Central memory CD8-positive, alpha-beta T cell (primary cell): ENCODE data around the gene ZSCAN23.

Source experiments
- ATAC-seq: fragments of 150-1000 bp; cut with Tn5 transposase; replicated peaks from 2 replicates; pipeline ENCODE4 v1.10.0; 2022; ENCODE audit warnings: mild to moderate bottlenecking, moderate FRiP score, moderate number of reproducible peaks; ENCODE audit not compliant: poor library complexity, severe bottlenecking; ENCODE audit errors: extremely low read depth
- DNase-seq, 2 donors: peaks; one replicate each; pipeline ENCODE4 v3.0.0; 2021; ENCODE audit warnings: low spot score in 2 of 2
- H3K27ac Mint-ChIP-seq: one replicate; pipeline ENCODE4 v1.8.0; 2022; ENCODE audit warnings: low read depth, mild to moderate bottlenecking, moderate library complexity, mixed read lengths
- H3K27me3 Mint-ChIP-seq: one replicate; pipeline ENCODE4 v1.8.0; 2022; ENCODE audit warnings: mixed read lengths
- H3K36me3 Mint-ChIP-seq: one replicate; pipeline ENCODE4 v1.8.0; 2022; ENCODE audit warnings: mild to moderate bottlenecking, moderate library complexity, mixed read lengths; ENCODE audit not compliant: insufficient read depth
- H3K4me1 Mint-ChIP-seq: one replicate; pipeline ENCODE4 v1.8.0; 2022; ENCODE audit warnings: mixed read lengths
- H3K4me3 Mint-ChIP-seq: one replicate; pipeline ENCODE4 v1.8.0; 2022; ENCODE audit warnings: mild to moderate bottlenecking, moderate library complexity, mixed read lengths
- H3K9me3 Mint-ChIP-seq: one replicate; pipeline ENCODE4 v1.8.0; 2022; ENCODE audit warnings: mixed read lengths

ZSCAN23 gene

GRCh38 chr6:28393912-28394662 is 49.2 kb downstream of the ZSCAN23 start:
- H3K27me3 Mint-ChIP-seq: no peaks in the 10 kb centered on the region
- H3K4me3 Mint-ChIP-seq: no peak overlapping the region
- H3K27ac Mint-ChIP-seq: peak overlapping the region; percentile 0
- ATAC-seq: no peak
- H3K9me3 Mint-ChIP-seq: no peaks in the 10 kb centered on the region
- peaks cover 29% of the 10 kb centered on the region for H3K36me3 Mint-ChIP-seq
- peaks cover 46% of the 10 kb centered on the region for H3K4me1 Mint-ChIP-seq
- DNase-seq: no peak

- Mint-ChIP-seq H3K27ac (no peak overlapping the region), H3K4me1 (peaks cover 27% of the 10 kb centered on the region), H3K9me3 (no peaks in the 10 kb centered on the region), H3K36me3 (peaks cover 28% of the 10 kb centered on the region), H3K27me3 (no peaks in the 10 kb centered on the region), H3K4me3 (no peak overlapping the region)
- DNase-seq: no peak
- ATAC-seq: no peak
Measured at GRCh38 chr6:28390688-28391087, 52.6 kb downstream of the ZSCAN23 start.

DNA sequence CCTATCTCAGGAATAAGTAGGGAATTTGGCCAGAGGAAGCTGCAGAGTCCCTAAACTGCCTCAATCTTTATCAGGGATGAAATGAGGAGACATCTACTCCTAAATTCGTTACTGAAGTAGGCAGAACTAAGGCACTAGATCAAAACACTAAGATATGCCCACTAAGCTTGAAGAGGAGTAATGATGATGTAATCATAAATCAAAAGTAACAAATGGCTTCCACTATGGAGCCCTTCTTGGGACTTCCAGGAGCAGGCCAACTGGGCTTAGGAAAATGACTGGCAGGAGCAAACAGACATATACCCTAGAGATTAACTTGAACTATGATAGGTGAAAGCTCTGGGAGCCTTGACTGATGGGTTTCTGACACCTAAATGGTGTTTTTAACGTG is 59.2 kb downstream of the ZSCAN23 start:
- peaks cover 37% of the 10 kb centered on the region for H3K4me1 Mint-ChIP-seq
- DNase-seq (no peak), ATAC-seq (no peak)
- peaks cover 23% of the 10 kb centered on the region for H3K36me3 Mint-ChIP-seq
- no peaks in the 10 kb centered on the region for H3K27me3 Mint-ChIP-seq
- no peak overlapping the region for H3K4me3 Mint-ChIP-seq
- no peak overlapping the region for H3K27ac Mint-ChIP-seq
- no peaks in the 10 kb centered on the region for H3K9me3 Mint-ChIP-seq

DNA sequence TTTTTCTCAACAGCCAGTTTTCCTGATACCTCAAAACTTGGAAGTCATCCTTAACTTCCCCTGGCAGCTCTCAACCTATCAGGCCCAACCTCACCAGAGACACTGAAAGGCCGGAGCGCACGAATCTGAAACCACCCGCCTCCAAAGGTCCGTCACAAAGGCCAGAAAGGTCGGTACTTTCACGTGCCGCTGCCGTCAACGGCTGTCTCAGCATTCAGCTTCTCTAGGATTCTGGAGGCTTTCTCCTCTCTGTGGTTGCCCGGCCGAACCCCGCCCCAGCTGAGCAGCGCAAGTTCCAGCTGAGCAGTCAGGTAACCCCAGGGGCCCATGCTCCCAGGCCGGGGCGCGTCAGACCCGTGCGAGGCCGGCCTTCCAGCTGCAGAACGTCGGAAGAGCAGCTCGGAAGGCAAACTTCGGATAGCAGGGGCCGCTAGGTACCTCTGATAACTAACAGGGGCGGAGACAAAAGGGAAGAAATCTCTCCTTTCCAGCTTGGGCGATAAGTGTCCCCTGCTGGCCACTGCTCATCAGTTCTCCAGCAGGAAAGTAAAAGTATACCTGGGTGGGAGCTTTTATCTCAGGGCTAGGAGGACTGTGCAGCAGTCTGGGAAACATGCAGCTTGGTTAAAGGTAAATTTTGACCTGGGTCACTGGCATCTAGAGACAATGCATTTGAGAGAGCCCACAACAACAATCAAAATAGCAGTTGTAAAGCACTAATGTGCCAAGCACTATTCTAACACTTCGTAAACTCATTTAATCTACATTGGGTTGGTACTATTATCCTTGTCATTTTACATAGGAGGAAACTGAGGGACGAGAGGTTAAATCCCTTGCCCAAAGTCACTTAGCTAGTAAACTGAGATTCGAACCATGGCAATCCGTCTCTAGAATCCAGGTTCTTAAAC is 59.8 kb downstream of the ZSCAN23 start:
- ATAC-seq (peak; percentile 28), DNase-seq (peak in 1 of 2 donors; percentile 9)
- H3K27ac Mint-ChIP-seq: no peak overlapping the region
- peak overlapping the region; percentile 48 for H3K4me3 Mint-ChIP-seq
- no peaks in the 10 kb centered on the region for H3K9me3 Mint-ChIP-seq
- H3K4me1 Mint-ChIP-seq: peaks cover 37% of the 10 kb centered on the region
- no peaks in the 10 kb centered on the region for H3K27me3 Mint-ChIP-seq
- H3K36me3 Mint-ChIP-seq: peaks cover 23% of the 10 kb centered on the region
